HG02588 (cell line): ENCODE results near the gene BBS7.

ENCODE experiments used
- ATAC-seq: cut with Tn5 transposase; IDR thresholded peaks from one replicate; pipeline ENCODE4 v1.9.1; 2021; ENCODE audit warnings: mild to moderate bottlenecking, moderate library complexity; ENCODE audit not compliant: unreplicated experiment

The BBS7 gene

DNA sequence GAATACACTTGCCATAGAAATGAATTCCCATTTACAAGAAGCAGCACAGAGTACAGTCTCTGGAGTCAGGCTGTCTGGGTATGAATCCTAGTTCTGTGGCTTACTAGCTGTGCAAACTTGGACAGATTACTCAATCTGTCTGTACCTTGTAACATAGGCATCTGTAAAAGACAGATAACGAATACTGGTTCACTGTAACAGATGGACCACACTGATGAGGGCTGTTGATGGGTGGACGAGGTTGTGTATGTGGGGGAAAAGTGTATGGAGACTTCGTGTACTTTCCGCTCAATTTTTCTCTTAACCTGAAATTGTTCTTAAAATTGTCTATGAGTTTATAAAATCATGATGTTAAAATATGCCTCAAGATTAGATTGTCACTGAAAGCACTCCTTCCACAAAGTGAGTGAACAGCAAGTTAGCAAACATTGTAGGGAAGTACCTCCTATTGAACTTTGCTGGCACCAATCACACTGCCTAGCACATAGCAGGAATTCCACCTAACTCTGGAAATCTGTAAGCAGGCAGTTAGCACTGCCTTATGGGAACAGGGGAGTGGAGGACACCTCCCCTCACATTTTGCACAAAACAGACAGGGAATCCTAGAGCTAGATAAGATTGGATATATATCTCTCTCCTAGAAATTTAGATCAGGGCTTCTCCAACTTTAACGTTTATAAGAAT is 75.6 kb downstream of the BBS7 start:
- no peak for ATAC-seq

DNA sequence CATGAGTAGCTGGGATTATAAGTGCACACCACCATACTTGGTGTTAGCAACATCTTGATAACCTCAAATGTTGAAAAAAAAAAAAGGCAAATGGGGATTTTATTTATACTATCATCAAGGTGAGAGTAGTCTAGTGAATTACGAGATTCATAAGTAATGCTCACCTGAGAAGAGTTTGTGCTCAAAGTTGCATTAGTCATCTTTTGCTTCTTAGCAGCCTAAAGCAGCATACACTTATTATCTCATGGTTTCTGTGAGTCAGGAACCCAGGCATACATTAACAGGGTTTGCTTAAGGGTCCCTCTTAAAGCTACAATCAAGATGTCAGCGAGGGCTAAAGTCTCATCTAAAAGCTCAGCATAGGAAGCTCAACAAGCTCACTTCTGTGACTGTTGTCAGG is 77.3 kb downstream of the BBS7 start:
- ATAC-seq: no peak

DNA sequence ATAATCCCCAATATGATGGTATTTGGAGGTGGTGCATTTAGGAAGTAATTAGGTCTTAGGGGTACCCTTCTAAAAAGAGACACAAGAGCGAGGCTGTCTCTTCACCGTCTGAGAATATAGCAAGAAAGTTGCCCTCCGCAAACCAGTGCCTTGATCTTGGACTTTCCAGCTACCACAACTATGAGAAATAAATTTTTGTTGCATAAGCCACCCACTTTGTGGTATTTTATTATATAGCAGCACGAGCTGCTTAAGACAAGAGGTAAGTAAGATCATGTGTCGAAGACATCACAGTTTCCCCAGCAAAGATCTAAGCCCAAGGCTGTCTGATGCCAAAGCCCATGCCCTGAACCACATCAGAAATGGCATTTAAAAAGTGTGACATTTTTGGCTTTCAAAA is 78.8 kb downstream of the BBS7 start:
- no peak for ATAC-seq

DNA sequence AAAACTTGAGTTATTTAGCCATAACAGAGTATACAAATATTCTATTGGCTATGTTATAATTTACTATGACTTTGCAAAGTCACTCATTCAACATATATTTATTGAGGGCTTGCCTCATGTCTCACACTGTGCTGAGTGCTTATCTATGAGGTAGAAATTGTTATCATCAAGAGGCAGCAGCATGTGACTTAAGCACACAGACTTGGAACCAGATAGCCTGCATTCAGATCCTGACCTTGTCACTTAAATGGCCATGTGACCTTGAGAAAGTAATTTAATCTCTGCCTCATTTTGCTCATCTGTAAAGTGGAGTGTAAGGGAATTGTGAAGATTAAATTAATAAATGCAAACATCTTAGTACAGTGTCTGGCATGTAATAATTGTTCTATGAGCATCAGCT is 79.3 kb downstream of the BBS7 start:
- no peak for ATAC-seq

DNA sequence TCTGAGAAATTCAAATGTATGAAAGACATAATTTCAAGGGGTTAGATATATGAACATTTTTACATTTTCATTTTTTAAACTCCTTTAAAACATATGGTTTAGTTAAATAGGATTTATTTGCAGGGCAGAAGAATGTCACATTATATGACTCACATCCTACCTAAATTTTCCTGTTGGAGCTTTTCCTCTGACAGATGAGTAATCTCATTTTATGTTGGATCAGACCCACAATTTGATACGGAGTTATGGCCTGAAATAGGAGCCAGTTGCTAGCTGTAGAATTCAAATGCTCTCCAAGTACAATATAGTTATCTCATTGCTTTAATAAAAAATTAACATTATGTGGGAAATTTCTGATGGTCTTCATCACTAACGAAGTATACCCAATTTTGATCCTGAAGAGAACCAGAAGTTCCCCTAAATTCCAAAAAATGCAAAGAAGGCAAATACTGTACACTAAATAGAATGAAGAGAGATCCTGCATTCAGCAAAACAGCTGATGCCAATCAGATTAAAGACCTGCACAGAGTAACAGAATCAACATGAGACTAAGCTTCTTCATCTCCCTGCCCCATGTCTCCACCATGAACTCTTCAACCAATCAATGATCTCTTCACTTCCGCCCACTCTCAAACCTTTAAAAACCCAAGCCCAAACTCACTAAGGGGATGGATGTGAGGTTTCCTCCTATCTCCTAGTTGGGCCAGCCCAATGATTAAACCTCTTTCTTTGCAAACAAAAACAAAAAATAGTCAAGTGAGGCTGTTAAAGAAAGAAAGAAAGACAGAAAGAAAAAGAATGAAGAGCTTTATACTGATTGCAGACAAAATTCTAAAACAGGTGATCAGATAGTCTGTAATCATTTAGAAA is 80.1 kb downstream of the BBS7 start:
- ATAC-seq: no peak

DNA sequence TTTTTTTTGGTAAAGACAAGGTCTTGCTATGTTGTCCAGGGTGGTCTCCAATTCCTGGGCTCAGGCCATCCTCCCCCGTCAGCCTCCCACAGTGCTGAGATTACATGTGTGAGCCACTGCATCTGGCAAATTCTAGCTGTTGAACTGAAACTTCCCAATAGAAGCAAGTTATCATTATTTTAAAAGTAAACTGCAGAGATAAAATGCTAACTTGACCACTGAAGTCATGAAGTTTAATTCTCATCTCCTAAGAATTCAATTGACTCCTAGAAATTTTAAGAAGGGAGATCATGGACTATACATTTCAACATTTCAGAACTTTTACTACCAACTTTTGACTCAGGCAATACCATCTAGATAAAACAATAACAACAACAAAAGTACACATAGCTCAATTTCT is 80.8 kb downstream of the BBS7 start:
- no peak for ATAC-seq

DNA sequence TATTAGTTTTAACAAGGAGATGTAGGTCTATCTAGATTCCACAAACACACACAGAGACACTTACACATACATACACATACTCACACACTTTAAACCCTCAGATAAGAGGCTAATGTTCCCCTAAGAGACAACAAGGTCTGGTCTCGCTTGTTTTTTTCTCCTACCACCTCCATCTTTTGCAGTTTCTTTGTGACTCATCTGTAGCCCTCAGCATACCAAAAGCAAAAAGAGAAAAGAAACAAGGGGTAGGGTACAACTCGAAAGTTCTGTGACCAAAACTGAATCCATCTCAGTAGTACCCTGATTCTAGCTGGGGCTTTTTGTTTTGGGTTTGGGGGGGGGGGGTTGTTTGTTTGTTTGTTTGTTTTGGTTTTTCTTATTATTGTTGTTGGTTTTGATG is 81.4 kb downstream of the BBS7 start:
- peak; percentile 96 for ATAC-seq

DNA sequence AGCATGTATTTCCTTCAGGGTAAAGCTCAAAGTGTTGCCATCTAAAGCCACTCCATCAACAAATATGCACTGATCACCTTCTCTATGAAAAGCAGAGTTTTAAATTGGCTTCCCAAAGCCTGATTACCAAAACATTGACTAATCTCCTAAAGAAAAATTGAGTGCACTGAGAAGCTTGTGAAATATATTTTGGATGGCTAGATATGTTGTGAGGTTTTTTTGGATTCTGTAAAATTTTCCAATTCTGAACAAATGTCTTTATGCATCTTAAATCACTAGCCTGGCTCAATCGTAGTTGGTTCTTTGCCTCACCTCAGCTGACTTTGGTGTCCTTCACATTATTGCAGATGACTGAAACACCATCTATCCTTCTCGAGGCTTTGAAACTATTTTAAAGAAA is 84.1 kb downstream of the BBS7 start:
- no peak for ATAC-seq

DNA sequence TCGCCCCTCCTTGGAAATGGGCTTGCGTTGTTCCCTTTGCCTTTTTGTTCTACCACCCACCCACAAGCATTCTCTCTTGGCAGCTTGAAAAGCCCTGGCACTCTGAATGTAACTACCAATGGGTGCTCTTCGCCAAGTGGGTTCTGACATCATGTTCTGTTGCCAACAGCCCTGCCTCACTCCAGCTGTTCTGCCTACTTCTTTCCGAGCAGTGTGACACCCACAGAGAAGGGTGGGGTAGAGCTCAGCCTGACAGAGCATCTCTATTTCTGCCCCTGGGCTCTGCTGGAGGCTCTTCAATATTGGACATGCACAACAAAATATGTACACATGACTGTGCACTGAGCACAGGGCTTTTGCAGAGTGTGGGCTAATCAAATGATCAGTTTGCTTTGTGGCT is 84.8 kb downstream of the BBS7 start:
- ATAC-seq: no peak

DNA sequence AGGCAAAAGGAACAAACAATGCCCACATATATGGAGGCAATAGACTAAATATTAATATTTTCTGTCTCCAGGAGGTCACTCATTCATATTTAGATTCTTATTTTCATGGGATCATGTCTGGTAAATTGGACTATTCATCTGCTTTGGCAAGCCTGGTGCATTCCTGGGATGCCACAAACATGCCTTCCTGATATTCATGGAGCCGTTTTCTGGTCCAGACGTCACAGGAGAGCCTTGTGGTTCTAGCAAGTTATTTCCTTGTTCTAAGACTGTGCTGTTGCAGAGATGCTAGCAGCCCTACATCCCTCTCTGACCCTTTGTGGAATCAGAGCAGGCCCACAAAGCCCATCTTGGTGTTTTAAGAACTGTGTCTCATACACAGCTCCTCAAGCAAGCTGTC is 85.3 kb downstream of the BBS7 start:
- ATAC-seq: no peak

DNA sequence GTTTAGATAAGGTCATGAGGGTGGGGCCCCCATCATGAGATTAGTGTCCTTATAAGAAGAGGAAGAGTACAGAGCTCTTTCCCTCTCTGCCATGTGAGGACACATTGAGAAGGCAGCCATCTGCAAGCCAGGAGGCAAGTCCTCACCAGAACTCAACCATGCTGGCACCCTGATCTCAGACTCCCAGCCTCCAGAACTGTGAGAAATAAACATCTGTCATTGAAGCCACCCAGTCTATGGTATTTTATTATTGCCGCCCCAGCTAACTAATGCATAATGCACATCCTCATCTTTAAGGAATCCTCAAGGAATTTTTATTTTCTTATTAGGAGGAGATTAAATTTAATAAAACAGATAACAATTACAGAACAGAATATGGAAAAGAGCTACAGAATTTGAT is 85.9 kb downstream of the BBS7 start:
- no peak for ATAC-seq

DNA sequence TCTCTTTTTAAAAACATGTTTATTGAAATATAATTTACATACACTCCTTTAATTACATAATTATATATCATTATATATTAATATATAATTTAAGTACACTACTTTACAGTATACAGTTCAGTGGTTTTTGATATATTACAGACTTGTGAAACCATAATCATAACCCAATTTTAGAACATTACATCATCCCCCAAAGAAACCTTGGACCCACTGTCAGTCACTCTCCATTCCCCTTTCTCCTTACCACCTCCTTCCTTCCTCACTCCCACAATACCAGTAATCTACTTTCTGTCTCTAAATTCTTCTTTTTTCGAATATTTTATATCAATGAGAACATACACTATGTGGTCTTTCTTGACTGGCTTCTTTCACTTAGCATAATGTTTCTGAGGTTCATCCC is 87.1 kb downstream of the BBS7 start:
- ATAC-seq: no peak

DNA sequence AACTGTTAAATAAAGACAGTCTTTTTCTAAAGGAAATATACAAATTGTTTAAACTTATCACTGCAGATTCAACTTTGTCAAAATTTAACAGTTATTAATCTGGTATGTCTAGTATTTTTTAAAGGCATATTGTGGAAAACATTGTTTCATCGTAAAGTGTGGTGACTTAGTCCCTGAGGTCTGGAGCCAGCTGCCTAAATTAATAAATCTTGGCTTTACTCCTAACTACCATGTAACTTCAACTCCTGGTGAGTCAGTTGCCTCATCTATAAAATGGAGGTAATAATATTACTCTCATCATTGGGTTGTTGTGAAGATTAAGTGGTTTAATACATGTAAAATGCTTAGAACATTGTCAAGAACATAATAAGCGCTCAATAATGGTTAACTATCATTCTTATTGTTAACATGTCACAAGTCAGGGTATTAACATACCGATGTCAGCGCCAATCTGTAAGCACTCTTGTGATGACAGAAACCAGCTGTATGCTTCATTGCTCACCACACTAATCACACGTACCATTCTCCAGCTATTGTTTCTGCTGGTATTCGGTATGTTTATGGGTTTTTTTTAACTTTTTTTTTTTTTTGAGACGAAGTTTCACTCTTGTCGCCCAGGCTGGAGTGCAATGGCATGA is 91.2 kb downstream of the BBS7 start:
- ATAC-seq: no peak

DNA sequence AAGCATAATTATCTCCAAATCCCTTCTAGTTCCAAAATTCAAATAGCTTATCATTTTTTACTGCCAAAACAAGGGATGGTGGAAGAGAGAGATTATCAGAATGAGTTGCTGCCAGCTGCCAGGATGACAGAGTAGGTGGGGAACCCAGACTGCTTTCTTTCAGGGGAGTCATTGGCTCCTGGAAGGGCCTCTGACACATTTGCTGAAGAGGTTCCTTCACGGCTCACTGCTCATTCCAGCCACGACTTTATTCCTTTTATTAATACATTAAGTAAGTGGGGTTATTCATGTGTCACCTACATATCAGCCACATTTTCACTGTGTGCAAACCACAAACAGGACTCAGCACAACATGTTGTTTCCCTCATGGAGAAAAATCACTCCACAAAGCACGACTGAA is 92.6 kb downstream of the BBS7 start:
- ATAC-seq: no peak

DNA sequence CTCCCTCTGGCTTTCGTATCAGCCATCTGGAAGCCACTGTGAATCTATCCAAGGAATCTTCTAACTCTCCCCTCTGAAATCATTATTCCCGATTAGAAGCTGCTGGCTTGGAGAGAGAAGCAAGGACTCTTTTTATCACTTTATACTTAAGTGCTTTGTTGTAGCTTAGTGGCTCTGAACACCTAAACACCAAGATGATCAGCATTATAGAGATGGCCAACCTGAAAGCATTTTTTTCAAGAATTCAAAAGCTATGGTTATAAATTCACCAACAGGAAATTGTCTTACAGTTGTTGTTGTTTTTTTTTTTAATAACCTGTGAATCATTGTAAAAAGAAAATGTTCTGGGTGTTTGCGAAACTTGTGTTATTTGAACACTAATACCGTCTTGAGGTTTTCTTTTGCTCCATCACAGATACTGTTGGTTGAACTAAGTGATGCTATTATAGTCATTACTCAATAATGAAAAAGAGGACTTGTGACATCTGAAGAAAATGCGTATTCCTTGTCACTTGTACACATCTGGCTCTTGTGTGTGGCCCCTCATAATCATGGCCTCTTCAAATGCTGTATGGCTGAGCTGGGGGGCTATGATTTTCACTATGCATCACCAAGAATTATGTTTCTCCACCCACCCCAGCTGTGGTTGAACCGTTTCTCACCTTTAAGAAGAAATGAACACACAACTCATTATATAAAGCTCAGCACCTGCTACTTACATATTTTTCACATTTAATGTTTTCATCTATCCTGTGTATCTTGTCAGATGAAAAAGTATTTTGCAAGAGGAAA is 93.5 kb downstream of the BBS7 start:
- no peak for ATAC-seq
